HG03196 (cell line): ENCODE measurements around the gene TAPBPL.
A peak's percentile ranks its signal among the peaks of the same experiment; 100 is the strongest.
"Not testable (repeated sequence)": the region's sequence is repeated elsewhere in the genome, so short reads cannot be mapped to it uniquely, and the experiment has no call there.

ENCODE experiments used
- ATAC-seq: cut with Tn5 transposase; IDR thresholded peaks from one replicate; pipeline ENCODE4 v1.9.1; 2021; ENCODE audit not compliant: unreplicated experiment

The TAPBPL gene

DNA sequence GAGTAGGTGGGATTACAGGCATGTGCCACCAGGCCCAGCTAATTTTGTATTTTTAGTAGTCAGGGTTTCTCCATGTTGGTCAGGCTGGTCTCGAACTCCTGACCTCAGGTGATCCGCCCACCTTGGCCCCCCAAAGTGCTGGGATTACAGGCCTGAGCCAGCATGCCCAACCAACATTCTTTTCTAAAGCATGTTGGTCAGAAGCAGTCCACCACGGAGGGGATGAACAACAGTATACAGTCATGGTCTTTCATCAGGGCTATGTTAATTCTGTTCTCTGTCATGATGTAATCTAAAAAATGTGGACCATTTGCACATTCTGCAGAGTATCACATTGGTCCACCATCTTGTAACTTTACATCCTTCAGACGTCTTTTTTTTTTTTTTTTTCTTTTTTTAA is 37.6 kb downstream of the TAPBPL start:
- ATAC-seq: no peak

DNA sequence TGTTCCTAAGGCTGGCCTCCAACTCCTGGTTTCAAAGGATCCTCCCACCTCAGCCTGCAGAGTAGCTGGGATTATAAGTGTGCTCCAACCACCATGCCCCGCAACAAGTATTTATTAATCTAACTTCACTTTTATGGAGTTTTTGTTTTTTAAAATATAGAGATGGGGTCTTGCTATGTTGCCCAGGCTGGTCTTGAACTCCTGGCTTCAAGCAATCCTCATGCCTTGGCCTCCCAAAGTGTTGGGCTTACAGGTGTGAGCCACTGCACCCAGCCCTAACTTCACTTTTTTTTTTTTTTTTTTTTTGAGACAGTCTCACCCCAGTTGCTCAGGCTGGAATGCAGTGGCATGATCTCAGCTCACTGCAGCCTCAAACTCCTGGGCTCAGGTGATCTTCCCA is 38.8 kb downstream of the TAPBPL start:
- ATAC-seq: not testable (repeated sequence)

DNA sequence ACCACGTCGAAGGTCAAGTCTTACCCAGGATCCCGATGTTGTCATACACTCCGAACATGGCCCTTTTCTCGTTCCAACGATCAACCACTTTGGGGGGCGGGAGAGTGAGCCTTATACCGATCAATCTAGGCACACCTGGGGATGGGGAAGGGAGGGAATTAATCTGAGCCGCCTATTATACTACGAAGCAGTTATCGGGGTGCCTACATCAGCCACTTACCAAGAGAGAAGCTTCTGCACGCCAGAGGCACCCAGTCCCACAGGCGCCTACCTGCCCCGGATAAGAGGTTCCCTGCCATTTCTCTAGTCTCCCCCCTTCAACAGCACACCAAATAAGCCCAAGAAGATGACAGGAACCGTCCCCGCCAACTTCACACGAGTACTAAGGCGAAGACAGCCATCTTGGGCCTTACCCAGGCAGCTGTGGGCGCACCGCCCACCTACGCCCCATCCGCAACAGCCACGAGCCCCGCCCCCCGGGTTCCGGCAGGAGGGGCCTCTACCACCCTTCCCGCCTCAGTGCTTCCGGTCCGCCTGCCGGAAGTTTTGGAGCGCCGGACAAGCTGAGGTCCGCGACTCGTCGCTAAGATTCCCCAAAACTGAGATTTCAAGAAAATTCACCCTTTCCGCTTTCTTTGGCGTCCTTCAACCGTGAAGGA is 41.1 kb downstream of the TAPBPL start, which contains the start of gene MRPL51:
MRPL51 (minus strand) TSS at position 425 of the 659 bp plus-strand sequence; CDS start at position 299, 126 bp downstream.
- peak; percentile 55 for ATAC-seq

DNA sequence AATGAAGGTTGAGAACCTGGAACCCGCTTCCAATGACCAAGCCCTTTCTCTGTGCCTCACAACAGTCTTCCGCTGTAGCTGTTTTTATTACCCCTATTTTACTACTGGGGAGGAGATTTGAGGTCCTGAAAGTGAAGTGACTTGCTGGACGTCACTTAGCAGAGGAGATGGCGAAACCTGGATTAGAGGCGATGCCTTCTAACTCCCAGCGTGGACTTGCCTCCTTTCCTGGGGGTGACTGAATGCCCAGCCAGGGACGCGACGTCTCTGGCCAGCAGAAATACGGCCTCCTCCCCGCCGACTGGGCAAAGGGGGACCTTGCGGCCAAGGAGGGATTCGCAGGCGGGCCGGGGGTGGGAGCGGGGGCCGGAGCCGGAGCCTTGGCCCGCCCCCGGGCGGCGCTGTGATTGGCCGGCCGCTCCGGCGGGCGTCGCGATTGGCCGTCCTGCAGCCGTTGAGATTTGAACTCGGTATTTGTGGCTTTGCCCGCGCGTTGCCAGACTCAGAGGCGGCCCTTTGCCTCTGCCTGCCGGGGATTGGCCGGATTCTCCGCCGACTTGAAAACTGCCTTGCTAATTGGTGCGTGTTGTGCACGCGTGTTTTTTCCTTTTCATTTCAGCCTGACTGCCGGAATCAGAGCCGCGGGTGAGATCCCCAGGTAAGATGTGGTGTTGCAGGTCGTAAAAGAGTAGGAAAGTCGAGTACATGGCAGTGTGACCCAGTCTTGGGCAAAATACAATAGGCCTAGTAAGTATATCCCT is 41.8 kb downstream of the TAPBPL start, which contains the start of gene NCAPD2:
NCAPD2 (plus strand) TSS at position 606 of the 761 bp plus-strand sequence. CDS start 997 bp downstream, outside the sequence.
- peak; percentile 84 for ATAC-seq

DNA sequence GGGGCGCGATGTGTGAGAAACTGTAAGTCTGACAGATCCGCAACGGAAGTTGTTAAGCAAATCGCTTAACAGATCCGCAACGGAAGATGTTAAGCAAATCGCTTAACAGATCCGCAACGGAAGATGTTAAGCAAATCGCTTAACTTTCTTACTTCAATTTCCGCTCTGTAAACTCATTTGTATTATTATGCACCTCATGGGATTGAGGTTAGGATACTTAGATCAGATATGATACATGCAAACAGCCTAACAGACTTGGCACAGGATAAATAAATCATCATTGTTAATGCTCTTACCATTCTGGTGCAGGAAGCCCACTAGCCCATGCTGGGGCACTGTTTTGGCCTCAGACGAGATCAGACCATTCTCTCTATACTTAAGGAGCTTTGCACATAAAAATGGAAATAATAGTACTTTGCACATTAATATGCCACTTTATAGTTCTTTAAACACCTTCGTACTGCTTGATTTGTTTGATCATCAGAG is 42.5 kb downstream of the TAPBPL start:
- peak; percentile 7 for ATAC-seq

DNA sequence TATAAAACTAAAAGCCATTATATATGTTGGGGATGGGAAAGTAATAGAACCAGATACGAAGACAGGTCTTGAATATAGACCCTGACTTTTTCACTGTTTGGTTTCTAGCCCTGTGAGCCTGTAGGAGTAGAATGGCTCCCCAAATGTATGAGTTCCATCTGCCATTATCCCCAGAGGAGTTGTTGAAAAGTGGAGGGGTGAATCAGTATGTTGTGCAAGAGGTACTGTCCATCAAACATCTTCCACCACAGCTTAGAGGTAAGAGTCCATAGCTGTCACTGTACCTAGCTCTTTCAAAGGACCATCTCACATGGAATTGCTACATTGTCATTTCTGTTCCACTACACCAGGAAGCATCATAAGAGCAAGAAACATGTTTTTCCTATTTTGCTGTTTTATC is 43.1 kb downstream of the TAPBPL start:
- ATAC-seq: no peak

DNA sequence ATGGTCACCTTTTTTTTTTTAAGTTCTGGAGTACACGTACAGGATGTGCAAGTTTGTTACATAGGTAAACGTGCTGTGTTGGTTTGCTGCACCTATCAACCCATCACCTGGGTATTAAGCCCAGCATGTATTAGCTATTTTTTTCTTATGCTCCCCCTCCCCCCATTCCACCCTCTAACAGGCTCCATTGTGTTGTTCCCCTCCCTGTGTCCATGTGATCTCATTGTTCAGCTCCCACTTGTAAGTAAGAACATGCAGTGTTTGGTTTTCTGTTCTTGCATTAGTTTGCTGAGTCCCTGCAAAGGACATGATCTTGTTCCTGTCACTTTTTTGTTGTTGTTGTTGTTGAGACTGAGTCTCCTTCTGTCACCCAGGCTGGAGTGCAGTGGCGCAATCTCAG is 45.4 kb downstream of the TAPBPL start:
- not testable (repeated sequence) for ATAC-seq

DNA sequence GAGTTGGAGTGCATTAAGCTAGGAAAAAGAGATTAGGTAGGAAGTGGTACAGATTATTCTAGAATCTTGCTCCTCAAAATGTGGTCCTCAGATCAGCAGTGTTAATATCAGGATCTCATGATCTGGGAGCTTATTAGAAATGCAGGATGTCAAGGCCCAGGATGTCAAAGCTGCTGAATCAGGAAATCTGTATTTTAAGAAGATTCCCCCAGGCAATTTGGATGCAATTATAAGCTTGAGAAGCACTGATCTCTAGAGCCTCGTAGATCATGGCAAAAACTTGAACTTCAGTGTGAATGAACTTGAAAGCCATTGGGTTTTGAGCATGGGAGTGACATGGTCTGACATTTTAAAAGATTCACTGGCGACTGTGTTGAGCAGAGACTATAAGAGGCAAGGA is 48.6 kb downstream of the TAPBPL start:
- ATAC-seq: no peak

DNA sequence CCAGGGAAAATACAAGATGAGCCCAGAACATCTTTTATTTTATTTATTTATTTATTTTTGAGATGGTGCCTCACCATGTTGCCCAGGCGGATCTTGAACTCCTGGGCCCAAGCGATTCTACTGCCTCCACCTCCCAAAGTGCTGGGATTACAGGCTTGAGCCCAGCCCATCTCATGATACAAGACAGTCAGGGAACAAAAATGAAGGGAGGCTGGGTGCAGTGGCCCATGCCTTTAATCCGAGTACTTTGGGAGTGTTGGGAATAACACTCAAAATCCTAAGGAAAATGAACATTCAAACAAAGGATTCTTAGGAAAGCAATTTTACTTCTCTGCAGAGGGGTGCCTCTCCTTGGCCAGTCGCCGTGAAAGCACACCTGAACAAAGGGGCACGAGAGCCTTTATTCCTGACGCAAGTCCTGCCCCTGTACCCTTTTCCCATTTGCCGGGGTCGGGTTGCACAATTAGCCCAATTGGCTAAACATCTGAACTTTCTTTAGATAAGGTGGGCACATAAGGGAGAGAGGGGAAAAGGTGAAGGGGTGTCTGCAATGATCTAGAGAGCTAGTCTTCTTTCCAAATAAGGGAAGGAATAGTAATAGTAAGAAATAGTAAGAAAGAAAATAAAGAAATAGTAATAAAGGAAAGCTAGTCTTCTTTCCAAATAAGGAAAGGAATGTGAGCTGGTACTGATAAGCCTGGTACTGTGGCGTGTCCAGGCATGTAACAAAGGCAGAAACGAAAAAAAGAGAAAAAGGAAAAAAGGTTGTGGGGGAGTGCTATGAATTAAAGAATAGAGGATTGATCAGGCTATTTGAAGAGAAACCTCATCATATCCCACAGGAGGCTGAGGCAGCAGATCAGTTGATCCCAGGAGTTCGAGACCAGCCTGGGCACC is 55.5 kb downstream of the TAPBPL start:
- no peak for ATAC-seq

DNA sequence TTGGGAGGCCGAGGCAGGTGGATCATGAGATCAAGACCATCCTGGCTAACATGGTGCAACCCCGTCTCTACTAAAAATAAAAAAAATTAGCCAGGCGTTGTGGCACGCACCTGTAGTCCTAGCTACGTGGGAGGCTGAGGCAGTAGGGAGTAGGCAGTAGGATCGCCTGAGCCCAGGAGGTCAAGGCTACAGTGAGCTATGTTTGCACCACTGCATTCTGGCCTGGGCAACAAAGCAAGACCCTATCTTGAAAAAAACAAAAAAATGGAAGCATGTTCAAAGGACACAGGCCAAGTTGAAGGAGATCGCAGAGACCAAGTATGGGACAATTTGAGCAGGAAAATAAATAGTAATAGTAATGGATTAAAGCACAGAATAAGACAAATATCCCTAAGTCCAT is 56.2 kb downstream of the TAPBPL start:
- no peak for ATAC-seq
